ENCODE data around the gene B4GALT2. TPM values are rescaled to one million over a fixed set of nuclear protein-coding genes. Genes with fewer than 3 reads are reported as not detected.

Gene B4GALT2
- total RNA-seq, 1 experiment from 2014 or later: 31.5 TPM

DNA sequence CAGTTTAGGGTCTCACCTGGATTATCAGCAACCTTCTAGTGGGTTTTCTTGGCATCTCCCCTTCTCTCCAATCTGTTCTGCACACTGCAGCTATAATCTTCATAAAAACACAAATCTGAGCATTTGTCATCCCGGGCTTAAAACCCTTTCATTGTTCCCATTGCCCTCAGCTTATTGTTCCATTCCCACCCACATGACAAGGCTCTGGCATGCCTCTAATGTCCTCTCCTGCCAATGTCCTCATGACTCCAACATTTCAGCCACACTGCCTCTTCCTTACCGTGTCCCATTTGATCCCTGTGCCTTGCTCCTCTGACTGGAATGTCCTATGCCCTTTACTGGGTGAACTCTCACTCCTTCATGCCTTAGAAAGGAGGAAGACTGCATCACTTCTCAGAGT lies 16.7 kb upstream of the B4GALT2 start:
- no peaks in the 10 kb centered on the region for H3K36me3 ChIP-seq (ENCODE audit: control insufficient read depth, insufficient read depth, low read length)
- H3K4me3 Mint-ChIP-seq (ENCODE audit: unreplicated experiment): no peak overlapping the region
- H3K9me3 ChIP-seq: no peaks in the 10 kb centered on the region
- no peaks in the 10 kb centered on the region for H3K36me3 Mint-ChIP-seq (ENCODE audit: insufficient read depth, unreplicated experiment)
- DNase-seq: no peak
- ChIA-PET POLR2A (no interaction called here), CTCF (no interaction called here)
- H3K4me1 ChIP-seq: no peaks in the 10 kb centered on the region
- H3K4me1 Mint-ChIP-seq (ENCODE audit: low read depth, unreplicated experiment): no peaks in the 10 kb centered on the region
- H3K4me3 ChIP-seq (ENCODE audit: low read depth, low read length): no peak overlapping the region
- no peak overlapping the region for H3K27ac Mint-ChIP-seq (ENCODE audit: unreplicated experiment)
- no TSS peak for BruUV-seq (replicated peaks)
- intact Hi-C loops (cut with micrococcal nuclease; ENCODE audit: unreplicated experiment): no loop called here
- H3K27me3 ChIP-seq (replicated peaks; ENCODE audit: control insufficient read depth, insufficient read depth, low read length): no peaks in the 10 kb centered on the region
- H3K9me3 Mint-ChIP-seq (ENCODE audit: unreplicated experiment): no peaks in the 10 kb centered on the region
- H3K27me3 Mint-ChIP-seq (ENCODE audit: insufficient read depth, unreplicated experiment): no peaks in the 10 kb centered on the region
- TF ChIP-seq, protein P1, sequence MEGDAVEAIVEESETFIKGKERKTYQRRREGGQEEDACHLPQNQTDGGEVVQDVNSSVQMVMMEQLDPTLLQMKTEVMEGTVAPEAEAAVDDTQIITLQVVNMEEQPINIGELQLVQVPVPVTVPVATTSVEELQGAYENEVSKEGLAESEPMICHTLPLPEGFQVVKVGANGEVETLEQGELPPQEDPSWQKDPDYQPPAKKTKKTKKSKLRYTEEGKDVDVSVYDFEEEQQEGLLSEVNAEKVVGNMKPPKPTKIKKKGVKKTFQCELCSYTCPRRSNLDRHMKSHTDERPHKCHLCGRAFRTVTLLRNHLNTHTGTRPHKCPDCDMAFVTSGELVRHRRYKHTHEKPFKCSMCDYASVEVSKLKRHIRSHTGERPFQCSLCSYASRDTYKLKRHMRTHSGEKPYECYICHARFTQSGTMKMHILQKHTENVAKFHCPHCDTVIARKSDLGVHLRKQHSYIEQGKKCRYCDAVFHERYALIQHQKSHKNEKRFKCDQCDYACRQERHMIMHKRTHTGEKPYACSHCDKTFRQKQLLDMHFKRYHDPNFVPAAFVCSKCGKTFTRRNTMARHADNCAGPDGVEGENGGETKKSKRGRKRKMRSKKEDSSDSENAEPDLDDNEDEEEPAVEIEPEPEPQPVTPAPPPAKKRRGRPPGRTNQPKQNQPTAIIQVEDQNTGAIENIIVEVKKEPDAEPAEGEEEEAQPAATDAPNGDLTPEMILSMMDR (IDR thresholded peaks at IDR 0.05; ENCODE audit: insufficient read depth in 1 of 2, low read depth in 1 of 2, low read length in 1 of 2, severe bottlenecking in 1 of 2, unreplicated experiment in 1 of 2): no peak

DNA sequence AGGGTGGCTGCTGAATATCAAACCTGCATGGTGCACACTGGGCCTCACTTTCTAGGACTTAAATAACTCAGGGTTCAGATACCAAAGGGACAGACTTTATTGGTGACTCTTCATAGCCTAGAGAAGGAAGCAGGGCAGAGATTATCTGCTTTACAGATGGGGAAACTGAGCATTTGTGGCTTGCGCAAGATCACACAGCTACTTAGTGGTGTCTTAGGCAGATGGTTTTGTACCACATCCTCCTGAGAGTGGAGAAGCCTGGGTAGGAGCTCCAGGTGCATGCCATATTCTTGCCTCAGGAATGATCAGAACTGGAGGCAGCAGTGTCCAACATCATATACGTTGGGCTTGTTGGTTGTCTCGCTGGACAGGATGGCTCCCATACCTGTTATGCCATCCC lies 16.0 kb upstream of the B4GALT2 start:
- Mint-ChIP-seq H3K4me1 (ENCODE audit: low read depth, unreplicated experiment) (no peaks in the 10 kb centered on the region), H3K9me3 (ENCODE audit: unreplicated experiment) (no peaks in the 10 kb centered on the region), H3K4me3 (ENCODE audit: unreplicated experiment) (no peak overlapping the region), H3K27ac (ENCODE audit: unreplicated experiment) (no peak overlapping the region), H3K36me3 (ENCODE audit: insufficient read depth, unreplicated experiment) (no peaks in the 10 kb centered on the region), H3K27me3 (ENCODE audit: insufficient read depth, unreplicated experiment) (no peaks in the 10 kb centered on the region)
- TF ChIP-seq, protein P1 (IDR thresholded peaks at IDR 0.05; ENCODE audit: insufficient read depth in 1 of 2, low read depth in 1 of 2, low read length in 1 of 2, severe bottlenecking in 1 of 2, unreplicated experiment in 1 of 2): no peak
- ChIA-PET POLR2A (no interaction called here), CTCF (no interaction called here)
- H3K9me3 ChIP-seq: no peaks in the 10 kb centered on the region
- no peaks in the 10 kb centered on the region for H3K27me3 ChIP-seq (replicated peaks; ENCODE audit: control insufficient read depth, insufficient read depth, low read length)
- H3K4me3 ChIP-seq (ENCODE audit: low read depth, low read length): no peak overlapping the region
- no peaks in the 10 kb centered on the region for H3K4me1 ChIP-seq
- no peaks in the 10 kb centered on the region for H3K36me3 ChIP-seq (ENCODE audit: control insufficient read depth, insufficient read depth, low read length)
- no TSS peak for BruUV-seq (replicated peaks)
- intact Hi-C loops (cut with micrococcal nuclease; ENCODE audit: unreplicated experiment): no loop called here
- DNase-seq: no peak

DNA sequence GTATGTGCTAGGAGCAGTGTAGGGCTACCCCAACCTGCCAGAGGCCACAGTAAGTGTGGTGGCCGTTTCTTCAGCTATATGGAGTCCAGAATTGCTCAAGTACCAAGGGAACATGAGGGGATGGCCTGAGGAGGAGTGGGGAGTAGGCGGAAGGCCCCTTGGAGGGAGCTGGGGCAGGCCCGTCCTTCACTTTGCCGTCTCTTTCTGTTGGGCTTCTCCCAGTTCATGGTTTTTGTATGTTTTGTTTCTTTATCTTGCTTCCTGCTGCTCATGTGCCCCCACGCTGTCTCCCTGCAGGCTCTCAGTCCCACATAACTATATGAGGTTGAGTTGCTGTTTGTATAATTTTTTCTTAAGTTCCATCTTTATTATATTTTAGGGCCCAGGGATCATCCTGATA lies 15.1 kb upstream of the B4GALT2 start:
- TF ChIP-seq, protein P1 (IDR thresholded peaks at IDR 0.05; ENCODE audit: insufficient read depth in 1 of 2, low read depth in 1 of 2, low read length in 1 of 2, severe bottlenecking in 1 of 2, unreplicated experiment in 1 of 2): no peak
- DNase-seq: no peak
- CTCF ChIA-PET: no interaction called here
- Histone ChIP-seq H3K4me1 (no peaks in the 10 kb centered on the region), H3K4me3 (ENCODE audit: low read depth, low read length) (no peak overlapping the region), H3K36me3 (ENCODE audit: control insufficient read depth, insufficient read depth, low read length) (no peaks in the 10 kb centered on the region), H3K9me3 (no peaks in the 10 kb centered on the region), H3K27me3 (replicated peaks; ENCODE audit: control insufficient read depth, insufficient read depth, low read length) (no peaks in the 10 kb centered on the region)
- Mint-ChIP-seq H3K4me3 (ENCODE audit: unreplicated experiment) (no peak overlapping the region), H3K36me3 (ENCODE audit: insufficient read depth, unreplicated experiment) (no peaks in the 10 kb centered on the region), H3K9me3 (ENCODE audit: unreplicated experiment) (no peaks in the 10 kb centered on the region), H3K27me3 (ENCODE audit: insufficient read depth, unreplicated experiment) (no peaks in the 10 kb centered on the region), H3K27ac (ENCODE audit: unreplicated experiment) (no peak overlapping the region), H3K4me1 (ENCODE audit: low read depth, unreplicated experiment) (no peaks in the 10 kb centered on the region)
- BruUV-seq (replicated peaks): no TSS peak
- POLR2A ChIA-PET: no interaction called here
- intact Hi-C loops (cut with micrococcal nuclease; ENCODE audit: unreplicated experiment): no loop called here

All from Caco-2 (cell line).